Peyer's patch (tissue), 4 donors: ENCODE results near the gene VTCN1. TPM values are rescaled to one million over a fixed set of nuclear protein-coding genes. Genes with fewer than 3 reads are reported as not detected.
"Not testable (repeated sequence)": the region's sequence is repeated elsewhere in the genome, so short reads cannot be mapped to it uniquely, and the experiment has no call there.

ENCODE experiments used
- DNase-seq, 3 donors: peaks; one replicate each; pipeline ENCODE4 v3.0.0-alpha.2; 2017 to 2019
- H3K27ac ChIP-seq, 4 donors: fragments of 200-600 bp; sonication (generic); one replicate each; pipeline ENCODE4 v1.5.1; 2016 to 2019
- H3K27me3 ChIP-seq, 2 donors: fragments of 200-600 bp; sonication (generic); one replicate each; pipeline ENCODE4 v1.5.1; 2019
- H3K36me3 ChIP-seq, 3 donors: fragments of 200-600 bp; sonication (generic); one replicate each; pipeline ENCODE4 v1.5.1; 2016 to 2019
- H3K4me1 ChIP-seq, 4 donors: fragments of 200-600 bp; sonication (generic); one replicate each; pipeline ENCODE4 v1.5.1; 2016 to 2019
- H3K4me3 ChIP-seq, 4 donors: fragments of 200-600 bp; sonication (generic); 1 replicate in 3 of 4; 2 replicates in 1 of 4; pipeline ENCODE4 v1.5.1; 2016 to 2019; ENCODE audit warnings: mild to moderate bottlenecking in 1 of 4
- H3K9me3 ChIP-seq, 4 donors: fragments of 200-600 bp; sonication (generic); one replicate each; pipeline ENCODE4 v1.5.1; 2016 to 2019; ENCODE audit warnings: mild to moderate bottlenecking in 1 of 4
- CTCF ChIP-seq, 6 experiments: fragments of 450-650 bp in 4 of 6; fragments of 200-600 bp in 2 of 6; sonication (generic) in 1 of 6; IDR thresholded peaks; one replicate each; pipeline ENCODE4 v1.5.1; 2017 to 2019; ENCODE audit warnings: antibody characterized with exemption in 6 of 6, mild to moderate bottlenecking in 3 of 6, moderate library complexity in 1 of 6
- POLR2A ChIP-seq, 2 donors: fragments of 450-650 bp; IDR thresholded peaks; one replicate each; pipeline ENCODE4 v1.5.1; 2017; ENCODE audit warnings: antibody characterized with exemption in 2 of 2, mild to moderate bottlenecking in 2 of 2, moderate library complexity in 2 of 2
- total RNA-seq, 4 donors: library from RNA; depleted of rRNA; stranded (reverse); fragments of >200 nt; gene quantifications; one replicate each; pipeline ENCODE4 v1.1.0, GENCODE V29; 2016

Gene VTCN1
- total RNA-seq, 4 donors from 2014 or later, result not detected

- no peak overlapping the region for H3K4me3 ChIP-seq
- H3K4me1 ChIP-seq, result peaks cover 0 to 15% (median 2%) of the 10 kb centered on the region in 4 donors
- H3K27me3 ChIP-seq, result no peaks in the 10 kb centered on the region
- TF ChIP-seq POLR2A (IDR thresholded peaks at IDR 0.05), result no peak
- no peak for TF ChIP-seq CTCF (IDR thresholded peaks at IDR 0.05)
- DNase-seq, result no peak
- no peak overlapping the region for H3K27ac ChIP-seq
- H3K9me3 ChIP-seq, result no peaks in the 10 kb centered on the region
- no peaks in the 10 kb centered on the region for H3K36me3 ChIP-seq
Measured at GRCh38 chr1:117123274-117123673, 87.5 kb downstream of the VTCN1 start.

DNA sequence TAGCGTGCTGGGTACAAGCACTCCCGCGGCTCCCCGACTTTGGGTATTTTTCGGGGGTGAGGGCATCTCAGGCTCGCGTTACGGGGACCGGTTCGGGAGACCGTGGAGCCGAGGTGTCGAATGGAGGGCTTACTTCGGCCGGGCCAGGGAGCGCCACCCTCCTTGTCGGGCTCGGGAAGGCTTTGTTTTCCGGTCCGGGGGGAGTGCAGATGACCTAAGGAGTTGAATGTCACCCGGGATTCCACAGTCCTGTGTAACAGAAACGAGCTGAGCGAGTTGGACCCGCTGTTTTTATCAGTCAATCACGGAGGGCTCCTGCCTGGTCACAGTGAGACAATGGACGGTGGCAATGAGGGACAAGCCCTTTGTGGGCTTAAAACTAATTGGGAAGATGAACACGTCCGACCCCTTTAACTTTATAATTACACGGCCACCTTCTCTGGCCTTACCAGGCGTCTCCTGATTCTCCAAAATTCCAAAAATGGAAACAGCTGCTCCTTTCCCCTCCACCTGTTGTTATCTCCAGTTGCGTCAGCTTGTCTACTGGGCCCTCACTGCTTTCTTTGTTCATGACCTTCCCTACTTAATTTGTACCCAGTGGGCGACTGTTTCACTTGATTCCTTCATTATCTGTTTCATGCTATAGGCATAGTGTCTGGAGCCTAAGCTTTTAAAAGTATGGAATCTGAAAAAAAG, 88.2 kb downstream of the VTCN1 start:
- DNase-seq, result no peak
- peaks cover 0 to 15% (median 2%) of the 10 kb centered on the region in 4 donors for H3K4me1 ChIP-seq
- H3K36me3 ChIP-seq, result no peaks in the 10 kb centered on the region
- H3K4me3 ChIP-seq, result peak overlapping the region; percentile 60 to 82 (median 71)
- no peaks in the 10 kb centered on the region for H3K9me3 ChIP-seq
- TF ChIP-seq CTCF (IDR thresholded peaks at IDR 0.05) (no peak), POLR2A (IDR thresholded peaks at IDR 0.05) (no peak)
- peak overlapping the region in 2 of 4 donors; percentile 83 to 85 for H3K27ac ChIP-seq
- H3K27me3 ChIP-seq, result no peaks in the 10 kb centered on the region

GRCh38 chr1:117121589-117122329, 89.0 kb downstream of the VTCN1 start, which contains the start of gene TRIM45:
TRIM45 (minus strand) TSS chr1:117121749; CDS start chr1:117121201, 548 bp downstream.
- Histone ChIP-seq H3K36me3 (no peaks in the 10 kb centered on the region), H3K27ac (peak within 1 kb of the TSS; percentile 68 to 85 (median 76)), H3K27me3 (no peaks in the 10 kb centered on the region), H3K9me3 (no peaks in the 10 kb centered on the region), H3K4me3 (peak within 1 kb of the TSS; percentile 60 to 82 (median 71)), H3K4me1 (peaks cover 0 to 15% (median 2%) of the 10 kb centered on the region in 4 donors)
- peak; percentile 90 to 98 (median 98) for DNase-seq
- TF ChIP-seq POLR2A (IDR thresholded peaks at IDR 0.05) (peak in 1 of 2 donors; percentile 23), CTCF (IDR thresholded peaks at IDR 0.05) (peak; percentile 16 to 75 (median 66))

GRCh38 chr1:117120774-117121588, 89.7 kb downstream of the VTCN1 start:
- TF ChIP-seq CTCF (IDR thresholded peaks at IDR 0.05), result no peak
- TF ChIP-seq POLR2A (IDR thresholded peaks at IDR 0.05), result no peak
- H3K27ac ChIP-seq, result peak overlapping the region; percentile 42 to 85 (median 76)
- no peaks in the 10 kb centered on the region for H3K27me3 ChIP-seq
- peak overlapping the region; percentile 60 to 82 (median 71) for H3K4me3 ChIP-seq
- DNase-seq, result peak in 1 of 3 donors; percentile 45
- peaks cover 0 to 15% (median 2%) of the 10 kb centered on the region in 4 donors for H3K4me1 ChIP-seq
- H3K36me3 ChIP-seq, result no peaks in the 10 kb centered on the region
- H3K9me3 ChIP-seq, result no peaks in the 10 kb centered on the region

- H3K27ac ChIP-seq, H3K9me3 ChIP-seq, H3K27me3 ChIP-seq, DNase-seq, H3K36me3 ChIP-seq, H3K4me3 ChIP-seq: not testable (repeated sequence)
- peaks cover 0 to 15% (median 2%) of the 10 kb centered on the region in 4 donors for H3K4me1 ChIP-seq
Measured at GRCh38 chr1:117119144-117119543, 91.6 kb downstream of the VTCN1 start.
